ENCODE data around the gene DGLUCY.
A peak's percentile ranks its signal among the peaks of the same experiment; 100 is the strongest.
"Not testable (repeated sequence)": the region's sequence is repeated elsewhere in the genome, so short reads cannot be mapped to it uniquely, and the experiment has no call there.

The DGLUCY gene

GRCh38 chr14:91187271-91187670, 73.4 kb downstream of the DGLUCY start:
- Mint-ChIP-seq H3K9me3 (no peaks in the 10 kb centered on the region), H3K4me1 (no peaks in the 10 kb centered on the region), H3K4me3 (no peak overlapping the region), H3K27me3 (no peaks in the 10 kb centered on the region), H3K27ac (peak overlapping the region in 1 of 2 donors; percentile 66)
- DNase-seq (no peak), ATAC-seq (no peak)

GRCh38 chr14:91190853-91191252, 77.0 kb downstream of the DGLUCY start:
- no peak for ATAC-seq
- Mint-ChIP-seq H3K4me3 (no peak overlapping the region), H3K4me1 (peaks cover 21% of the 10 kb centered on the region), H3K9me3 (no peaks in the 10 kb centered on the region), H3K27me3 (no peaks in the 10 kb centered on the region), H3K27ac (peak overlapping the region in 1 of 2 donors; percentile 11)
- DNase-seq = no peak

DNA sequence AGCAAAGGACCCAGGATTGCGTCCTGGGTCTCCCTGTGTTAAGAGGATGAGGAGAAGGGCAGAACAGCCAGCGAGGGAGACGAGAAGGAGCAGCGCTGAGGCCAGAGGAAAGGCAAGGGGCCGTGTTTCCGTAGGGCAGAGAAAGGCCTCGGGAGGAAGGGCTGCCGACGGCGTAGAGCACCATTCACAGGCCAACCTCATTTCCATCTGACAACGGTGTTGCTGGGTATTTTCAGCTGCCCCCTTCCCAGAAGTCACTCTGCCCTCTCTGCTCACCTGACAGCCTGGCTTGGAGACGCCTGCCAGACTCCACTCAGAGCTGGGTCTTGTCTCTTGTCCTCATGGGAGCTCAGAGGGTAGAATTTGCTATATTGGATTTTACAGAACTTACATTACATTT, 79.2 kb downstream of the DGLUCY start:
- H3K27me3 Mint-ChIP-seq = no peaks in the 10 kb centered on the region
- no peak for DNase-seq
- H3K4me1 Mint-ChIP-seq = peaks cover 36% of the 10 kb centered on the region
- no peak overlapping the region for H3K27ac Mint-ChIP-seq
- no peaks in the 10 kb centered on the region for H3K9me3 Mint-ChIP-seq
- no peak overlapping the region for H3K4me3 Mint-ChIP-seq
- ATAC-seq = no peak

DNA sequence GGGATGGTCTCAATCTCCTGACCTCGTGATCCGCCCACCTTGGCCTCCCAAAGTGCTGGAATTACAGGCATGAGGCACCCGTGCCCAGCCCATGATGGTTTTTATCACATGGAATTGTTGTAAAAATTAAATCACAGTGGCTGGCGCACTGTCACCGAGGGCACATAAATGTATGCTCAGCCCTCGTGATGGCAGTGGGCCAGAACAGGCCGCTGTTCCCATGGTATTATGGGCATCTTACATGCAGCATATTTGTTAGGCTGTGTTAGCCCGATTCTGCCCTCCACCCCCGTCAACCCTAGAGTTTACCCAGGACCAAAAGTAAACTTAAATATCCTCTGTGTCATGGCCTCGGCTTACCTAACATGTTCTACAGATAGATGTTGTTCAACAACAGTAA, 82.0 kb downstream of the DGLUCY start:
- peaks cover 48% of the 10 kb centered on the region for H3K4me1 Mint-ChIP-seq
- DNase-seq (no peak), ATAC-seq (no peak)
- H3K9me3 Mint-ChIP-seq = peaks cover 4 to 6% of the 10 kb centered on the region in 2 donors
- H3K27me3 Mint-ChIP-seq = no peaks in the 10 kb centered on the region
- H3K27ac Mint-ChIP-seq = no peak overlapping the region
- H3K4me3 Mint-ChIP-seq = no peak overlapping the region

DNA sequence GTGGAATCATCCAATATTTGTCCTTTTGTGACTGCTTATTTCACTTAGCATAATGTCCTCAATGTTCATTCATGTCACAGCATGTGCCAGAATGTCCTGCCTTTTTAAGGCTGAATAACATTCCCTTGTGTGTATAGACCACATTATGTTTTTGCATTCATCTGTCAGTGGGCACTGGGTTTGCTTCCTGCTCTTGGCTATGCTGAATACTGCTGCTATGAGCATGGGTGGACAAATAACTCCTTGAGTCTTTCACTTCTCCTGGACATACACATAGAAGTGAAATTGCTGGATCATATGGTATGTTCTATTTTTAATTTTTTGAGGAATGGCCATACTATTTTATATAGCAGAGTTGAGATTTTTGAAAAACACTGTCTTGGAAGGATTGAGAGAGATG, 83.8 kb downstream of the DGLUCY start:
- peaks cover 56% of the 10 kb centered on the region for H3K4me1 Mint-ChIP-seq

GRCh38 chr14:91200802-91201201, 86.9 kb downstream of the DGLUCY start:
- H3K9me3 Mint-ChIP-seq, H3K27me3 Mint-ChIP-seq, DNase-seq, H3K27ac Mint-ChIP-seq, H3K4me3 Mint-ChIP-seq, ATAC-seq: not testable (repeated sequence)
- H3K4me1 Mint-ChIP-seq = peaks cover 64% of the 10 kb centered on the region

More for the DNA sequence above, 83.8 kb downstream of the DGLUCY start:
- Mint-ChIP-seq H3K27ac (no peak overlapping the region), H3K27me3 (no peaks in the 10 kb centered on the region), H3K9me3 (peaks cover 7 to 10% of the 10 kb centered on the region in 2 donors), H3K4me3 (no peak overlapping the region)
- ATAC-seq (no peak), DNase-seq (no peak)

DNA sequence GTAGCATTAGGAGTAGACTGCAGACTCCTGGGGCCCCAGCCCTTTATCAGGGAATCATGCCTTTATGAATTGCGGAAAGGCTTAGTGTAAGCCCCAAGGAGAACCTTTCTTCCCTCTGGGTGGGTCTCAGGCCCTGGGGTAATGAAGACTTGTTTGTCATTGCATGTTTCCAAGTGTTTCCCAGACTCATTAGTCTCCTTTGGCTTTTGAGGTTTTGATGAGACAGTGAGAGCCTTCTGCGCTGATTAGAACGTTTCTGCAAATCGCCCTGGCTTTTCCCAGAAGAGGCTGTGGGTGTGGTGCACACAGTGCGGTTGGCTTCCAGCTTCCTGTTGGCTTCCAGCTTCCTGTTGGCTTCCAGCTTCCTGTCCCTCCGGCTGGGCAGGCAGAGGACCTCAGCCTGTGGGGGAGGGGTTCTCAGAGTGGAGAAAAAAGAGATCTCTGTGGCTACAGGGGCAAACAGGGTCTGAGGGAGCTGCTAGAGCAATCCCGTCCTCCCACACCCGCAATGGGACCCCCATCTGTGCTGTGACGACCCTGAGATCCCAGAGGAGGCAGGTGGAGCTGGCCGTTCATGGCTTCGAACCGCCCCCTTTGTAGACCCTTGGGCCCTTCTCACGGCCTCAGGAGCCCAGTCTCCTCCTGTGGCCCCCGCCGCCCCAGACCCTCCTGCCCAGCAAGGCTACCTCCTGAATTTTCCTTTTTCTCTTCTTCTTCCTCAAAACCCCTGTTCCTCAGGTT, 88.5 kb downstream of the DGLUCY start:
- no peaks in the 10 kb centered on the region for H3K27me3 Mint-ChIP-seq
- ATAC-seq (peak; percentile 10), DNase-seq (peak in 1 of 2 donors; percentile 21)
- peaks cover 68% of the 10 kb centered on the region for H3K4me1 Mint-ChIP-seq
- H3K4me3 Mint-ChIP-seq = no peak overlapping the region
- H3K27ac Mint-ChIP-seq = peak overlapping the region; percentile 40 to 74
- peaks cover 7 to 10% of the 10 kb centered on the region in 2 donors for H3K9me3 Mint-ChIP-seq

GRCh38 chr14:91204657-91205056, 90.8 kb downstream of the DGLUCY start:
- Mint-ChIP-seq H3K4me1 (peaks cover 59% of the 10 kb centered on the region), H3K4me3 (peak overlapping the region in 1 of 2 donors; percentile 66), H3K27ac (peak overlapping the region; percentile 97 to 98), H3K27me3 (no peaks in the 10 kb centered on the region), H3K9me3 (peaks cover 7 to 10% of the 10 kb centered on the region in 2 donors)
- DNase-seq = no peak
- peak; percentile 42 for ATAC-seq

DNA sequence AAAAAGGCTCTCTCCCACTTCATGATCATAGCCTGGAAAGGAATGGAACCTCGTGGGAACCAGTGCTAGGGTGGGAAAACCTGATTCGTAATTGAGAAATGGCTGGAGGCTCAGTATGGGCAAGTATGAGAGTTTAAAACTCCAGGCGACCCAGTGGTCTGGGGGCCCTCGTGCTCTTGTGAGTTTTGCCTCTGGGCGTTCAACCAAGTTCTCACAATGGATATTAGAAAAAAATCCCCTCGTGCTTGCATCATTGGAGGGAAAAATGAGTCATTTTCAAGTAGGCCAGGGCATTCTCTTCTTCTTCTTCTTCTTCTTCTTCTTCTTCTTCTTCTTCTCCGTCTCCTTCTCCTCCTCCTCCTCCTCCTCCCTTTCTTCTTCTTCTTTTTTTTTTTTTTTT, 91.6 kb downstream of the DGLUCY start:
- H3K4me3 Mint-ChIP-seq = peak overlapping the region; percentile 43 to 66
- DNase-seq (peak in 1 of 2 donors; percentile 30), ATAC-seq (peak; percentile 82)
- H3K27me3 Mint-ChIP-seq = no peaks in the 10 kb centered on the region
- H3K27ac Mint-ChIP-seq = peak overlapping the region; percentile 97 to 98
- H3K4me1 Mint-ChIP-seq = peaks cover 58% of the 10 kb centered on the region
- H3K9me3 Mint-ChIP-seq = peaks cover 7 to 8% of the 10 kb centered on the region in 2 donors

DNA sequence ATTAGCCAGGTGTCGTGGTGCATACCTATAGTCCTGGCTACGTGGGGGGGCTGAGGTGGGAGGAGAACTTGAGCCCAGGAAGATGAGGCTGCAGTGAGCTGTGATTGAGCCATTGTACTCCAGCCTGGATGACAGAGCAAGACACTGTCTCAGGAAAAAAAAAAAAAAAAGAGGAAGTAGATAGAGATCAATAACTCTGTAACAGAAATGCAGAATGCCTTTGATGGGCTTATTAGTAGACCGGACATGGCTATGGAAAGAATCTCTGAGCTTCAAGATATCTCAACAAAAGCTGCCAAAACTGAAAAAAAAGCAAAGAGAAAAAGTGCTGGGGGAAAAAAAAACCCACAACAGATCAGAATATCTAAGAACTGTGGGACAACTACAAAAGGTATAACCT, 93.1 kb downstream of the DGLUCY start:
- Mint-ChIP-seq H3K9me3 (no peaks in the 10 kb centered on the region), H3K4me1 (peaks cover 50% of the 10 kb centered on the region), H3K4me3 (no peak overlapping the region), H3K27ac (peak overlapping the region in 1 of 2 donors; percentile 2), H3K27me3 (no peaks in the 10 kb centered on the region)
- no peak for DNase-seq
- no peak for ATAC-seq

GRCh38 chr14:91211017-91211416, 97.1 kb downstream of the DGLUCY start:
- H3K27ac Mint-ChIP-seq = no peak overlapping the region
- no peaks in the 10 kb centered on the region for H3K27me3 Mint-ChIP-seq

DNA sequence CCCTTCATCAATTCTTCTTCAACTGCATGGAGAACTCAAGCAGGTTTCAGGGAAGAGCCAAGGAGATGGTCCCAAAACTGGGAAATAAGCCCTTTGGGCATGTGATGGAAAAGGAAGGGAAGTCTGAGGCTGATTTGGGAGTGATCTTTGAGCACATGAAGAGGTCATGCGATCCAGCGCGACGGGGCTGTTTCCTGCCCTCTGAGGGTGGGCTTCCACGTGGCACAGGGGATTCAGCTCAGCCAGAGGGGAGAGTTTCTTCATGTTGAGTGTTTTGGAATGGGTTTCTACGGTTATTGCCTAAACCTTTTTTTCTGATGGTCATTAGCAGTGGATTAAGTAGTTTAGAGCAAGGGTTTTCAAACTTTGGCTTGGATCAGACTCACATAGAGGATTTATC, 100.4 kb downstream of the DGLUCY start:
- H3K4me1 Mint-ChIP-seq = peaks cover 6% of the 10 kb centered on the region

More at GRCh38 chr14:91211017-91211416, 97.1 kb downstream of the DGLUCY start:
- Mint-ChIP-seq H3K4me1 (peaks cover 15% of the 10 kb centered on the region), H3K4me3 (no peak overlapping the region), H3K9me3 (no peaks in the 10 kb centered on the region)
- ATAC-seq (no peak), DNase-seq (no peak)

DNA sequence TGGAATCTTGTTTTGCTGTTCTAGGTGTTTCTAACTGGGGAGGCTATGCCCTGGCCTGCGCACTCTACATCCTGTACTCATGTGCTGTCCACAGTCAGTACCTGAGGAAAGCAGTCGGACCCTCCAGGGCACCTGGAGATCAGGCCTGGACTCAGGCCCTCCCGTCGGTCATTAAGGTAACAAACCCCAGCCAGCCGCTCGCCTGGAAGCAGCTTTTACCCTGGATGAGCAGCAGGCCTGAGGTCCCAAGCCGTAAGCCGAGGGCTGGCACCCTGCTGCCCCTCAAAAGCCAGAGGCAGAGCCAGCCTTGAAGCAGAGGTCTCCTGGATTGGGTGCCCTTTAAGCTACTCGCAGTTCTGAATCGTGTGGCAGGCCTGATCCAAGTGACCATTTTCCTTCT, 101.5 kb downstream of the DGLUCY start:
- no peak overlapping the region for H3K27ac Mint-ChIP-seq
- H3K4me3 Mint-ChIP-seq = no peak overlapping the region
- H3K27me3 Mint-ChIP-seq = no peaks in the 10 kb centered on the region
- DNase-seq (no peak), ATAC-seq (no peak)
- peaks cover 10% of the 10 kb centered on the region for H3K4me1 Mint-ChIP-seq
- no peaks in the 10 kb centered on the region for H3K9me3 Mint-ChIP-seq

More for the DNA sequence above, 100.4 kb downstream of the DGLUCY start:
- Mint-ChIP-seq H3K9me3 (no peaks in the 10 kb centered on the region), H3K27me3 (no peaks in the 10 kb centered on the region), H3K4me3 (no peak overlapping the region), H3K27ac (peak overlapping the region in 1 of 2 donors; percentile 14)
- ATAC-seq (no peak), DNase-seq (no peak)

- H3K27me3 Mint-ChIP-seq = no peaks in the 10 kb centered on the region
- no peak overlapping the region for H3K27ac Mint-ChIP-seq
- peaks cover 0 to 10% of the 10 kb centered on the region in 2 donors for H3K9me3 Mint-ChIP-seq
- ATAC-seq = no peak
- no peak overlapping the region for H3K4me3 Mint-ChIP-seq
- H3K4me1 Mint-ChIP-seq = peaks cover 24% of the 10 kb centered on the region
- no peak for DNase-seq
Measured at GRCh38 chr14:91216731-91217226, 102.9 kb downstream of the DGLUCY start.

DNA sequence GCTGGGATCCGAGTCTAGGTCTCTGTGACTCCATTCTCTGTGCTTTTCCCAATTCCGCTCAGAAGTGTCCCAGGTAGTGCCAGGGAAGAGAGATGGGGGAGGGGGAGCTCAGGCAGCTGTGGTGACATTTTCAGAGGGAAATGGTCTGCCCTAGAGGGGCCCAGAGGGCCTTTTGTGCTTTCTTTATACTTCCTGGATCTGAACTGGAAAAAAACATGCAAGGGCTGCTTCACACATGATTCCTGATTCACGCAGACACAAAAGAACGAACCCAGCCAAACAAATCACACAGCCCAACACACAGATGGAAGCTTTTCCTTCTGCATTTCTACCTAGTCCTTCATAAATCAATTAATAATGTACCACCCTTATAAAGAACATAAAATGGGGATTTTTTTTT, 104.1 kb downstream of the DGLUCY start:
- ATAC-seq = no peak
- Mint-ChIP-seq H3K4me3 (no peak overlapping the region), H3K4me1 (peaks cover 36% of the 10 kb centered on the region), H3K9me3 (peaks cover 3 to 17% of the 10 kb centered on the region in 2 donors), H3K27me3 (no peaks in the 10 kb centered on the region), H3K27ac (no peak overlapping the region)
- no peak for DNase-seq

DNA sequence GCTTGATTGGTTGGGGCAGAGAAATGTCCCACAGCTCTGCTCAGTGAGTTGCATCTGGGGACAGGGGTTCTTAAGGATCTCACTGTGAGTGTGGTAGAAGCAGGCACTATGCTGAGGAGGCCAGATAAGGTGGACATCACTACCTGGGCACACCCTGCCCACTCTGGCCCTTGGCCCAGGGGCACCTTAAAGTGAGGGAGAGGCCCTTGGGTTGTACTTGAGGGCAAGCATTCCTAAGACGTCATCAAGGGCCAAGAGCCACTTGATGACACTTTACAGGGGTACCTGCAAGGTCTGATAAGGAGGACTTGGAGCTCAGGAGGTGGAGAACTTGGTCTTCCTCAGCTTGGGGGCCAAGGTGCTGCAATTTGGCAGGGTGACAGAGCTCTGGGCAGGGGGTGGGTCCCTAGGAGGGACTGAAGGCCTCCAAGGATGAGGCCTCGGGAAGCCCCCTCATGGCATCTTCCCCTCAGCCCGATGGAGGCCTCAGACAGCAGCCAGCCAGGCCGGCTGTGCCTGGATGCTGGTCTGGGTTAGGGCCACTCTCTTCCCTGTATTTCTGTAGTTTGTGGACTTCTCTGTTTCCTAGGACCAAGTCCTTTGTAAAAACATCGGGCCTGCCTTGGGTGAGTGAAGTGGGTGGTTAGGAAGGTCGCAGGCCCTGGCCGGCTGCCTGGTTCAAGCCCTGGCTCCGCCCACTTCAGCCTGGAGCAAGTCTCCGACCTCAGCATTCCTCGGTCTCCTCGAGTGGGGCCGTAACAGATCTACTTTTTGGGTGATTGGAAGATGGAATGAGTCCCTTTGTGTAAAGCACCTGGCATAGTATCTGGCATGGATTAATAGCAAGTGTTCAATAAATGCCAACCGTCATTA, 105.9 kb downstream of the DGLUCY start:
- Mint-ChIP-seq H3K4me3 (no peak overlapping the region), H3K9me3 (peaks cover 9 to 24% of the 10 kb centered on the region in 2 donors), H3K4me1 (peaks cover 49% of the 10 kb centered on the region), H3K27me3 (no peaks in the 10 kb centered on the region), H3K27ac (peak overlapping the region in 1 of 2 donors; percentile 64)
- ATAC-seq = no peak
- no peak for DNase-seq
